GM20000 (cell line): ENCODE measurements around the gene EPM2AIP1.

ENCODE experiments used
- DNase-seq: peaks from one replicate; pipeline ENCODE4 v3.0.0; 2012; ENCODE audit warnings: low spot score
- CTCF ChIP-seq: IDR thresholded peaks from 2 replicates; pipeline ENCODE4 v1.5.1; 2012; ENCODE audit warnings: mild to moderate bottlenecking, control low read depth; ENCODE audit errors: extremely low read depth, missing control alignments

EPM2AIP1 gene

GRCh38 chr3:37031096-37031682 is 38.3 kb upstream of the EPM2AIP1 start:
- no peak for DNase-seq
- no peak for TF ChIP-seq CTCF

GRCh38 chr3:37030588-37030987 is 37.7 kb upstream of the EPM2AIP1 start:
- DNase-seq, result no peak
- no peak for TF ChIP-seq CTCF

GRCh38 chr3:37029516-37030163 is 36.7 kb upstream of the EPM2AIP1 start:
- TF ChIP-seq CTCF, result no peak
- no peak for DNase-seq

GRCh38 chr3:37029111-37029510 is 36.2 kb upstream of the EPM2AIP1 start:
- TF ChIP-seq CTCF, result no peak
- DNase-seq, result no peak

- DNase-seq, result no peak
- TF ChIP-seq CTCF, result no peak
These were observed 35.4 kb upstream of the EPM2AIP1 start for GRCh38 chr3:37028329-37028728.

- TF ChIP-seq CTCF, result no peak
- DNase-seq, result no peak
These were observed 33.9 kb upstream of the EPM2AIP1 start for GRCh38 chr3:37026851-37027250.

GRCh38 chr3:37025561-37026335 is 32.8 kb upstream of the EPM2AIP1 start:
- no peak for DNase-seq
- TF ChIP-seq CTCF, result no peak
